ENCODE measurements around the gene ADAMTS17. TPM values are rescaled to one million over a fixed set of nuclear protein-coding genes. Genes with fewer than 3 reads are reported as not detected.

The ADAMTS17 gene
- polyA plus RNA-seq, 10 donors: 3.6 to 8.1 (median 5.5) TPM

- no peak for DNase-seq
These were observed 207.2 kb downstream of the ADAMTS17 start for GRCh38 chr15:100134586-100134985.

- DNase-seq: peak in 2 of 3 donors; percentile 71 to 90
These were observed 207.6 kb downstream of the ADAMTS17 start for GRCh38 chr15:100134089-100134583.

GRCh38 chr15:100133001-100133400, 208.8 kb downstream of the ADAMTS17 start:
- DNase-seq: no peak

- DNase-seq: no peak
These were observed 209.5 kb downstream of the ADAMTS17 start for GRCh38 chr15:100132309-100132708.

- no peak for DNase-seq
These were observed 210.2 kb downstream of the ADAMTS17 start for GRCh38 chr15:100131321-100132224.

GRCh38 chr15:100129677-100130076, 212.1 kb downstream of the ADAMTS17 start:
- no peak for DNase-seq

GRCh38 chr15:100125401-100126191, 216.2 kb downstream of the ADAMTS17 start:
- DNase-seq: peak; percentile 49 to 92 (median 88)

- DNase-seq: no peak
These were observed 216.8 kb downstream of the ADAMTS17 start for GRCh38 chr15:100124936-100125335.

GRCh38 chr15:100124361-100124760, 217.4 kb downstream of the ADAMTS17 start:
- DNase-seq: no peak

GRCh38 chr15:100123611-100124010, 218.2 kb downstream of the ADAMTS17 start:
- no peak for DNase-seq

GRCh38 chr15:100121285-100121684, 220.5 kb downstream of the ADAMTS17 start:
- no peak for DNase-seq

GRCh38 chr15:100120111-100120510, 221.7 kb downstream of the ADAMTS17 start:
- no peak for DNase-seq

GRCh38 chr15:100118546-100118945, 223.2 kb downstream of the ADAMTS17 start:
- DNase-seq: no peak

GRCh38 chr15:100116416-100117190, 225.2 kb downstream of the ADAMTS17 start:
- peak; percentile 69 to 82 (median 71) for DNase-seq

- DNase-seq: peak in 1 of 3 donors; percentile 42
These were observed 226.1 kb downstream of the ADAMTS17 start for GRCh38 chr15:100115711-100116090.

GRCh38 chr15:100115066-100115710, 226.6 kb downstream of the ADAMTS17 start:
- no peak for DNase-seq

GRCh38 chr15:100114571-100114970, 227.2 kb downstream of the ADAMTS17 start:
- DNase-seq: peak in 1 of 3 donors; percentile 56

- DNase-seq: peak; percentile 73 to 82 (median 76)
These were observed 227.7 kb downstream of the ADAMTS17 start for GRCh38 chr15:100114100-100114499.

GRCh38 chr15:100113351-100114080, 228.3 kb downstream of the ADAMTS17 start:
- peak in 1 of 3 donors; percentile 71 for DNase-seq

- no peak for DNase-seq
These were observed 229.0 kb downstream of the ADAMTS17 start for GRCh38 chr15:100112636-100113305.
